Hypothalamus (tissue), 51 donors: ENCODE results near the gene SERP1.

Experiments used
- DNase-seq, 51 donors: peaks; one replicate each; lab custom pipeline; 2025; lab: John Stamatoyannopoulos, UW

SERP1 gene

DNA sequence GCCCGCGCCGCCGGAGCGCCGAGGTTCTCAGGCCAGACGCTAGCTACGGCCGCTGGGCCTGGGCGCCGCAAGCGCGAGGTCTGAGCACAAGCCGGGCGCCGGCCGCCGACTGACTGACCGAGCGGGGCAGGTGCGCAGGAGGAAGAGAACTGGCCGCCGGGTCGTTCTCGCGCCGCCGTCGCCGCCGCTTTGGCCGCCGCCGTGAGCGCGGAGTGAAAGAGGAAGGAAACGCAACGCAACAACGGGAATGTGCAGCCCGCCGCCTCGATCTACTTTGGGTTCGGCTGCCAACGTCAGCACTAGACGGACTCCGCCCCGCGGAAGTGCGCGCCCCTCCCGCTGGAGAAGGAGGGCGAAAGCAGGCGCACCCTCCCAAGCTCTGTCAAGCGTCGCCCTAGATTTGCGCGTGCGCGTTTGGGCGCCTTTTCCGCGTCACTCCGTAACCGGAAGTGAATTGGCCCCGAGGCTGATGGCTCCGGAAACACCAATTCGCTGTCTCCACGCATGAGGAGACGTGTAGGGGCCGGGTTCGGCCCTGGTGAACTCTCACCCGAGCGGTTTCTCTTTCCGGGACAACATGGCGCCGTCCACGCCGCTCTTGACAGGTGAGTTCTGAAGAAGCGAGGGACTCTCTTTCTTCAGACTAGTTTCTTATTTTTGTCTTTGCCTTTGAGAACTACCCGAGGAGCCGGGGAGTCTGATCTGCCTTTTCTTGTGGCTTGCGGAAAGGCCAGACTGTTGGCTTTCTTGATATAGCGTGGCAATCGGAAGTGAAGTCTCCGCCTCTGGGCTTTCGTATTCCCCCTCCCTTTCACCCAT, at the start of gene SERP1, which contains the start of gene EIF2A:
Gene SERP1, minus strand, starts transcription at position 271 of the 819 bp plus-strand sequence. CDS start 361 bp downstream, outside the sequence.
Gene EIF2A, plus strand, starts transcription at position 562 of the 819 bp plus-strand sequence. Its CDS starts 16 bp downstream, at position 578.
- peak; percentile 89 to 100 (median 98) for DNase-seq

DNA sequence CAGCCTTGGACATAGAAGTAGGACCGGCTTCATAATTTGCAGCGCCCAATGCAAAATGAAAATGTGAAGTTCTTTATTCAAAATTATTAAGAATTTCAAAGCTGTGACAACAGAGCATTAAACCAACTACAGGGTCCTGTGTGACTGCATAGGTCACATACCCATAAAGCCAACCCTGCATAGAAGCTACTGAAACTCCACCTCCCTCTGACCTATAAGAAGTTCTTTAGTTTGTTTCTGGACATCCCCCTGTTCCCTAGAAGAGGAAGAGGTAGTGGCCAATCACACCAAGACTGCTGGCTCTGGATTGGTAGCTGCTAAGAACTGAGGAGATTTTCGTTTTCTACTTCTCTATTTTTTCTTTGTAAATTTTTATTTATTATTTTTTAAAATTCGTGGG, 47.9 kb upstream of the SERP1 start:
- no peak for DNase-seq

DNA sequence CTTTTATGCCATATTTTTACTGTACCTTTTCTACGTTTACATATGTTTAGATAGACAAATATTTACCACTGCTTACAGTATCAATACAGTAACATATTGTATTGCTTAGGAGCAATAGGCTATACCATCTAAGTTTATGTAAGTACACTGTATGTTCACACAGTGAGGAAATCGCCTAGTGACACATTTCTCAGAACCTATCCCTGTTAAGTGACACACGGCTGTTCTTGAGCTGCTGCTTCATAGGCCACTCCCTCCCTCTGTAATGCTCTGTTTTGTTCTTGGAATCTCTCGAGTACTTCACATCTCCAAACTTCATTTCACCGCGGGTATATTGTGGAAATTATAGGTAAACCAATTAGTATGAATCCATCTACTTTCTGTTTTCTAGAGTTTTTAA, 43.5 kb upstream of the SERP1 start:
- DNase-seq = no peak

DNA sequence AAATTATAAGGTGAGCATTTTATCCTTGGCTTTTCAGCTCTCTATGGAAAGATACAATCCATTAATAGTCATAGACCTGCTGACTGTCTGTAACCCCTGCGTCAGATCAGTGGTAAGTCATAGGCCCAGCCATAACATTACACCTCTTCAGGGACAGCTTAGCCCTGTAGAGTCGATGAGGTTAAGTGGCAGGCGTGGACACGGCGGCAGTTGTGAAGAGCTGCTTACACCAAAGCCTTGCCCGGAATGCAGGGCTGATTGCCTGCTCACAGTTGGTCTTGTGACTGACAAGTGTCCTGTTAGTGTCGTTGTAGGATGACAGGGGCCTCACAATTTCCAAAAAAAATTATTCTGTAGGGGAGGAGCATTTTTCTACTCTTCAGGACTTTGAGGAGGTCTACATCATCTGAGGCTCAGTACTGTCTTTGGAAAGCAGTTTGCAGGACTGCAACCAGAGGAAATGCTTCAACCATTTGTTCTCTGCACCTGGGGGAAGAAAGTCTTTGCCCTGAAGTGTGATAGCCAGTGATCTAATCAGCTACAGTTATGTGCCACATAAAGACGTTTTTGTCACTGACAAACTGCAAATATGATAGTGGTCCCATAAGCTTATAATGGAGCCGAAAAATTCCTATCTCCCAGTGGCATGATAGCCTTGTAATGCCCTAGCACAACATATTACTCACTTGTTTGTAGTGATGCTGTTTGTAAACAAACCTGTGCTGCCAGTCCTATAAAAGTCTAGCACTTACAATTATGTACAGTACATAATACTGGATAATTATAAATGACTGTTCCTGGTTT, 41.9 kb upstream of the SERP1 start:
- peak in 1 of 51 donors; percentile 5 for DNase-seq

DNA sequence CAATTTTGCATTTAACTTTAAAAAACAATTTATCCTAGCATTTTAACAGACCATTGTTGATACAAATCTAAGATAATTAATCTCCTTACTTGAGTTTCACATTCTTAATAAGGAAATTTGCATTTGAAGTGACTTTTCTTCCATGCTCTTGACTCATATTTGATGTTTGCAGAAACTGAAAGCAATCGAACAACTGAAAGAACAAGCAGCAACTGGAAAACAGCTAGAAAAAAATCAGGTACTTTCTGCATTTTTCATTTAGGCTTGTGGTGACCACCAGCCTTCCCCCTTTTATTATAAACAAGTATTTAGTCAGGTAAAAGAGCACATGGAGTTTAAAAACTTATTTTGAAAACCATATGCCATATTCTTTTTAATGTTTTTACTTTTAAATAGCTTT, 36.7 kb upstream of the SERP1 start:
- DNase-seq = no peak

DNA sequence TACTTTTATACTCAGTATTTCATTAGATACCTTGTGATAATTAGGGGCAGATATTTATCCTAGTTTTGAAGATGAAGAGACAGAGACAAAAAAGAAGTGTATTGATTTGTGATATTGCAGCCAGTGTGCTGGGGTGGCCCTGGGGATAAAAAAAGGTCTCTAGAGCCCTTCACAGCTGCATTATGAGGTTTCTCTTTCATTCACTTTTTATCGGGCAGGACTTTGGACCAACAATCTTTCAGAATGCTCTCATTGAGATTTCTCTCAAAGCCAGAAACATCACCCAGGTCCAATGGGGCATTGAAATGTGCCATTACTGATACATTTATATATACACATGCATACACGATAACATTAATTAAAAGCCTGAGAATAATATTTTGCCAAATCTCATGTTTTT, 36.3 kb upstream of the SERP1 start:
- DNase-seq = no peak

DNA sequence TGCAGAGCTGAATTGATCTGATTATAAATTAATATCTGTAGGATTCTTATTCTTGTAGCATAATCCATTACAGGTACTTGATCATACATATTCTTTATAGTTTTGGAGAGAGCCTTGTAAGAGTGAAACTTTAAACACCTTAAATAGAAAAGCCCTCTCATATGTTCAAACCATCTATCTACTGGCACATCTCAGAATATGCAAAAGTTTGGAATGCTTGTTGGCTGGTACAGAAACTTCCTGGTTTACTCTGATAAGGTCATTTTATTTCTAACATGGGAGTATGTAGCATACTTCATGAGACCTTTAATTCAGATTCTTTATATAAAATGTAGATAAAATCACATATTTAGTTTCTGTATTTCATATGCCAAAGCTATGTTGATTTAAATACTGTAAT, 34.9 kb upstream of the SERP1 start:
- no peak for DNase-seq

DNA sequence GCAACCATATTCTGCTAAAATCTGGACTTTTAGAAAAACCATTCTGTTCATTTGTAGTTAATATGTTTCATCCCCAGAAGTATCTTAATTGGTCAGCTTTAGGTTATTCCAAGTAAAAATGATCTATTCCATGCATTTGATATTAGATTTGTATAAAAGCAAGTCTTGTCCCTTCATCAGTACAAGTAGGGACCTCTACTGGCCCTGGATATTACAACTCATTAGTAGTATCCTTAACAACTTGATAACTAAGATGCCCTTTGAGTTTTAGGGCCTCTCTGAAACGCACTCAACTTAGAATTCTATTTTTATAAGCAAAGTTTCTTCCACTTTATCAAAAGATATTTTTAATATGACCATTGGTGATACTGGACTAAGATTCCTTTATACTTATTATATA, 31.6 kb upstream of the SERP1 start:
- no peak for DNase-seq

DNA sequence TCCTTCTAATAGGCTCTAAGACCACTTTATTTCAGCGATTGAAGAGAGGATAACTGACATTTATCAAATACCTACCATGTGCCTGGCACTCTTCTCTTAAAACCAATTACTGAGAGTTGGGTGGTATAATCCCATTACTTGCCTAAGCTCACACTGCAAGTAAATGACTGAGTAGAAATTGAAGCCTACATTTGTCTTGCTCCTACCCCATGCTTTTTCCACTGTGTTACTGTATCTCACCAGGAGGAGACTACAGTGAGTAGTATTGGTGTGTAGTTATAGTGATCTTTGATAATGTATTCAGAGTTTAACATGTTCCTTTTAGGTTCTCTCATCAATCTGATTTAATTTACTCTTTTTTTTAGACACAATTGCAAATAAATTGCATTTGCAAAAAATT, 21.0 kb upstream of the SERP1 start:
- no peak for DNase-seq

DNA sequence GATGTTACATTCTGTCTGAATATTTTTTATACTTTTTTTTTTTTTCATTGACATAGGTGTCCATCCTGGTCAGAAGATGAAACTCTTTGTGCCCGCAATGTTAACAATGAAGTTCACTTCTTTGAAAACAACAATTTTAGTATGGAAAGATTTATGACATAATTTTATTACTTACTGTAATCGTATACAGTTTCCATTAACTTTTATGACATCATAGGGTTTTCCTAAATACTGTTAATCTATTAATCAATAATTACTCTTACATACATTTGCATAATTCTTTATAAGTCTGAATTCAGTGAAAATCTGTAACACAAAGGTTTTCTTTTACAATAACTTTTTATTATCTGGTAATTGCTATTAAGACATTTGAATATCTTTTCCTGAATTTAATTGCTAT, 17.9 kb upstream of the SERP1 start:
- no peak for DNase-seq

DNA sequence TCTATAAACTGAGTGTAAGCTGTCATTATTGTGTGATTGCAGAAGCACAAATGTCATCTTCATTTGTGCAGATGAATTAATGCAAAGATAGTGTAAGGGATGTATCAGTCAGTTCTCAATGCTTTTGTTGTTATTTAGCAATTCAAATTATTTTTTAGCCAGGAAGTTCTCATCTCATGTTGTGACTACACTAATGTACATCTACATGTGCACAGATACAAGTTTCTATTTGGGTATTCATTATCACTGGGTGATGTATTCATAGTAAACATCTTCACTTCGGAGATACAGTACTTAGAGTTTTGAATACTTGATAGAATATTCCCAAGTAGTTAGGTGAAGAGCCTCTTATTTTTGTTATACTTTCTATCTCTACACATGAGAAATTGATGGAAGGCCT, 11.4 kb upstream of the SERP1 start:
- DNase-seq = no peak

DNA sequence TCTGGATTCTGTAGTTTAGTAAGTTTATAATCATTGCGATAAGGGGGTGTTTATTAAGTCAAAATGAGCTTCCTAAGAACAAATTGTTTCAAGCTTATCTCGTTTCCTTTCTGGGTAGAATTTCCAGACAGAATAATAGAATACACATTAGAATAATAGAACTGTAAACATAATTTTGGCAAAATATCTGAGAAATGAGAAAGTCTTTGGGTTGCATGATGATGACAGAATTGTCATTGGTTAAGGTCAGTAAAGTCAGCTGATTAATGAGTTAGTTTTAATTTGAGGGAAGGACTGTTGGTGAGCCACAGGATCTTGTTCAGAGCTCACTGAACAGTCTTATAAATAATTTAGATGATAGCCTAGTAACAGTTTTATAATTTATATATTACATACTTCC, 10.5 kb upstream of the SERP1 start:
- no peak for DNase-seq

DNA sequence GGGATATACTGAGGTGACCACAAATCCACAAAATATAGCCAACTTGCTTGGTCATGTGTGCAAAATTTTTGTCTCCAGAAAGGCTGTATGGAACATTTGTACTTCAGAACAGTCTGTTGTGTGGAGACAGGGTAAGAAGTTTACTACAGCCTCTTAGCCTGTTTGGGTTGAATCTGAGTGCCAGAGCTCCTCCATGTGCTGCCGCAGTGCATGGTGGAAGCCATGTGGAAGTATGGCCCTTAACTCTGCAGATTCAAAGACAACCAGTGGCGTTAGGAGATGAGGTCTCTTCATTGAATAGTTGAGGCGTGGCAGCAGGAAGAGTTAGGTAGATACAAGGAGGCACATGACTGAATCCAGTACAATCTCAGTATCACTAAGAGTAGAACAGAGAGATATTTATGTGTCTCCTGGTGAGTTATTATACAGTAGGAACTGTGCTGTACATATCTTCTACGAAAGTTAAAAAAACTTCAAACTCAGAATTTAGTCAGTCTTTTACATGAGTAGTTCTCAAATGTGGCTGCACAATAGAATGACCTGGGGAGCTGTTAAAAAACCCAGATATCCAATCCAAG, 9.7 kb upstream of the SERP1 start:
- no peak for DNase-seq

DNA sequence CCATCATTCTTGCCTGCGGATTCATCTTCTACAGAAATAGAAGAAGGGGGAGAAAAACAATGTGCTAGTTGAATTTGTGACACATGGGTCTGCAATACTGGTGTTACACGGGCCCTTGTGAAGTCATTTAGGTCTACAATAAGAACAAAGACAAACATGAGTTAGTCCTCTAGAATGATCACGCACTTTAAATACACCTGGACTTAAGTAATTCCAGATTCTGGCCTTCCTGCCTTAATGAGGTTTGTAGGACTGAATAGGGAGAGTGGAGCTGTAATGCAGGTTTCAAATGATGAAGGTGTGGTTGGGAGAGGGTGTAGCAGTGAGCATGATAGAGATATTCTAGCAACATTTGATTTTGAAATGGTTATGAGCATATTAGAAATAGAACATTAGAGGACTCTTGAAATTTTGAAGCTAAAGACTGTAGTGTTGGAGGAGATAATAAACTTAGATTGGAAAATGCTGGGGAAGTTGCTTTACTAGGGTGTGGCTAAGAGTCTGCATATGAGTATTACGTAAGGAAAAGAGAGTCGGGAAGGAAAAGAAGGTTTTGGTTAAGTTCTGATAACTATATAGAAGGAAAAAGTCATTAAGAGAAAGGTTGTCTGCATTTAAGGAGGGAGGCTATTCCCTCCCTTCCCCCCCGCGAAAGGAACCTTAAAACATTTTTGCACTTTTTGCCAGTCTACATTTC, 897 bp upstream of the SERP1 start:
- DNase-seq = peak in 1 of 51 donors; percentile 30

DNA sequence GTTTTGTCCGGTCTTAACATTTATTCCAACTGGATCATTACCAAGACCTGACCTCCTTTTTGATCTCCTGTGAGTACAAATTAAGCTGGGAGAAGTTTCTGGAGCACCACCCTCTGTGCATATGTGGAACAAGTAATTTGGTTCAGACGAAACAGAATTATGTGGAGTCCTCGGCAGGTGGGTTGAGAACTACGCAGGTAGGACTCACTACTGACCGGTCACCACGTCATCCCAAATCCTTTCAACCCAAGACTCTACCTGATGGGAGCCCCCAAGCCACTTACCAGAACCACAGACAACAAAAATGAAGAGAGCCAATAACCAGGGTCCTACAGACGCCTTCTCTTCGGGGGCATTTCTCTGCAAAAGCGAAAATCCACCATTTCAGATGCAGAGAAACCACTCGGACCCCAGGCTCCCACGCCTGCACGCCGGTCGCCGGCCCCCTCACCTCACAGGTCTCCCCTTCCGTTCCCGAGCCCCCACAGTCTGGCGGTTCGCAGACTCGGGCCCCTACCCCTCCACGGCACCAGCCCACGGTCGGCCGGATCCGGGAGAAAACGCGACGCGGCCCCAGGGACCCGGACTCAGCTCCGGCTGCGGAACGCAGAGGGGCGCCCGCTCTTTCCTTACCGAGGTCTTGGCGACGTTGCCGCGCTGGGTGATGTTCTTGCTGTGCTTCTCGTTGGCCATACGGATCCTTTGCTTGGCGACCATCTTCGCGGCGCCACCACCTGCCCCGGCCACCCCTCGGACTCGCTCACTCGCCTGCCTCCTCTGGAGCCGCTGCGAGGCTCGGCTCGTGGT, 674 bp downstream of the SERP1 start:
- DNase-seq = peak in 33 of 51 donors; percentile 7 to 84 (median 50)

DNA sequence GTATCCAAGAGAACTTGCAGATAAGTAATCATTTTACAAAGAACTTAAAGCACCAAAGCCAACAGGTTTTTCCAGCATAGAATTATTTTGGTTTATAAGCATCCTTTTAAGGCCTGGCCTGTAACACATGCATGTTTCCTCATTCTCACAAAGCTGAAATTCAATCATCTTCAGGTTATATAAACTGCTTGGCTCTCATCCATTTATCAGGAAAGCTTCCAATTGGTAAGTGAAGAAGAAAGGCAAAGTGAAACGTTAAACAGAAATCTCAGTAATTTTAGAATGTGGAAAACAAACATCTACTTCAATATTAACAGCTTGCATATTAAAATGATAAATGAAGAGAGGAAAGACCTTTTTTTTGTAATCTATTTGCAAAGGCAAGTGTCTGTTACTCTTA, 1.6 kb downstream of the SERP1 start:
- peak in 1 of 51 donors; percentile 20 for DNase-seq

DNA sequence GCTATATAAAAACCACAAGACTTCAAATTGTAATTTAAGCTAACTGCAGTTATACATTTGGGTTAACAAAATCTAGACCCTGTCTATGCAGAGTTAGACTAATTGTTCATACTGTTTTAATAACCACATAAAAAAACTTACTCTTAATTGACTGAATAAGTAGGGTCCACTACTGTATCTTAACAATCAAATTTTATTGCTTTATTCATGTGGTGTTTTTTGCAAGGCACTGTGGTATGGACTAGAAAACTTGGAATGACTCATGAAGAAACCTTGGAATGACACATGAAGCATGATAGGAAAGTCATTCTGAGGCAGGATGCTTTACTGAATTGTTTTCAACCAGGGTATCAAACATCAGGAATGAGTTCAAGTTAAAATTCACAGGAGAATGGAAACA, 2.3 kb downstream of the SERP1 start:
- no peak for DNase-seq

DNA sequence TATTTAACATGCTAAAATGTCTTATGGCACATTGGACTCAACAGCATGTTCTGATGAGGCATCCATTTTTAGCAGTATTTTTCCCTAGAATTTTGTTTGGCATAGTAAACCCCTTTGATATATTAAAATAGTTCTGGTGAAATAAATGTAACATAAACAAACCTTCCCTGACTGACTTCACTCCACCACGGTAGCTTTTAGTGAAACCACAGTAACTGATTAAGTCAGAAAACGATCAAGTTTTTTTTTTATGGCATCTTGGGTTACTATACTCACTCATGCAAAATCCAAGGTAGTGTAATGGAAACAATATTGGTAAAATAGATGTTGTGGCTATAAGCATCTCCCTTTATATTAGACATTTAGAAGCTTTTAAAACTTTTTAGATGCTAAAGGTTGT, 2.8 kb downstream of the SERP1 start:
- no peak for DNase-seq

DNA sequence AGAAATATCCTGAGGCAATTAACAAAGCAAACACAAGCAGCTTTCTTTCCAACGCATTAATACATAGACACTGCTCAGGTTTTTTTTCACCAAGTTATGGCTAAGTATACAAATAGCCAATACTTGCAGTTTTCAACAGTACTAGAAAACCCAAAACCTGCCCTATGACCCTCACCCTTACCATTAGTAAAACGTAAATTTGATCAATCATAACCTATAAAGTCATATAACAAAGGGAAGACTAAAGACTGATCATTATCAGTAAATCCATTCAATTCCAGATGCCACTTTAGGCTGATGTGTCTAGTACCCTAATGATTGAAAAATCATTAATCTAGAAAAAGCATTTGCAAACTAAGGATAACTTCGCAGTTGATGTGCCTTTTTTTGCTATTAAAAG, 3.2 kb downstream of the SERP1 start:
- no peak for DNase-seq

DNA sequence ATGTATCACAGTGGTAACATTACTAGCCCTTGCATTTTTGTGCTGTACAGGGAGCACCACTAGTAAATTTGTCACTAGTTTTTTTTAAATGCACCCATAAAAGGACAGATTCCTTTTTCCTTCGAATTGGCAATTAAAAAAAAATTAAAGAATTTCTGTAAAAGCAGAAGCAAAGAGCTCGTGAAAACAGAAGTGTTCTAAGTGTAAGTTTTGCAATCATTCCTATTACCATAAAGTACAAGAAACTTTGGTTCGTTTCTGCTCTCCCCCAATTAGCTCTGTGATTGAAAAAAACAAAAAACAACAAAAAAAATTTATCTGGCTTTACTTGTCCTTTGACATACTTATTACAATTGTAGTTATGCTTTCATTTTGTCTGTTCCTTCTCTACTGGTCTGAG, 5.3 kb downstream of the SERP1 start:
- no peak for DNase-seq
